A673 (cell line): Measurements from ENCODE around the gene ZBTB22.

Source experiments
- CTCF ChIP-seq: fragments of 300-800, 200-600 bp; sonication (generic); conservative IDR thresholded peaks from 2 replicates; pipeline ENCODE4 v1.5.1; 2017; ENCODE audit warnings: low read depth, mild to moderate bottlenecking, antibody characterized with exemption, low read length, moderate library complexity, mixed read lengths
- EZH2 ChIP-seq: fragments of 200-600 bp; sonication (generic); IDR thresholded peaks from 2 replicates; pipeline ENCODE4 v1.6.1; 2017; ENCODE audit warnings: borderline replicate concordance, low read depth, mild to moderate bottlenecking, mixed read lengths, antibody characterized with exemption, low read length; ENCODE audit not compliant: poor library complexity, severe bottlenecking

- no peak for TF ChIP-seq EZH2
- no peak for TF ChIP-seq CTCF
These were observed 3.0 kb downstream of the ZBTB22 start for GRCh38 chr6:33314515-33314942.
